HG03439 (cell line): Measurements from ENCODE around the gene UNG.

ENCODE experiments used
- ATAC-seq: cut with Tn5 transposase; IDR thresholded peaks from one replicate; pipeline ENCODE4 v1.9.1; 2021; ENCODE audit warnings: mild to moderate bottlenecking, moderate library complexity; ENCODE audit not compliant: unreplicated experiment

Gene UNG

GRCh38 chr12:109088818-109089217 lies 8.6 kb upstream of the UNG start:
- no peak for ATAC-seq

GRCh38 chr12:109089683-109090082 lies 7.7 kb upstream of the UNG start:
- ATAC-seq: no peak

GRCh38 chr12:109092497-109093021 lies 4.8 kb upstream of the UNG start:
- no peak for ATAC-seq

DNA sequence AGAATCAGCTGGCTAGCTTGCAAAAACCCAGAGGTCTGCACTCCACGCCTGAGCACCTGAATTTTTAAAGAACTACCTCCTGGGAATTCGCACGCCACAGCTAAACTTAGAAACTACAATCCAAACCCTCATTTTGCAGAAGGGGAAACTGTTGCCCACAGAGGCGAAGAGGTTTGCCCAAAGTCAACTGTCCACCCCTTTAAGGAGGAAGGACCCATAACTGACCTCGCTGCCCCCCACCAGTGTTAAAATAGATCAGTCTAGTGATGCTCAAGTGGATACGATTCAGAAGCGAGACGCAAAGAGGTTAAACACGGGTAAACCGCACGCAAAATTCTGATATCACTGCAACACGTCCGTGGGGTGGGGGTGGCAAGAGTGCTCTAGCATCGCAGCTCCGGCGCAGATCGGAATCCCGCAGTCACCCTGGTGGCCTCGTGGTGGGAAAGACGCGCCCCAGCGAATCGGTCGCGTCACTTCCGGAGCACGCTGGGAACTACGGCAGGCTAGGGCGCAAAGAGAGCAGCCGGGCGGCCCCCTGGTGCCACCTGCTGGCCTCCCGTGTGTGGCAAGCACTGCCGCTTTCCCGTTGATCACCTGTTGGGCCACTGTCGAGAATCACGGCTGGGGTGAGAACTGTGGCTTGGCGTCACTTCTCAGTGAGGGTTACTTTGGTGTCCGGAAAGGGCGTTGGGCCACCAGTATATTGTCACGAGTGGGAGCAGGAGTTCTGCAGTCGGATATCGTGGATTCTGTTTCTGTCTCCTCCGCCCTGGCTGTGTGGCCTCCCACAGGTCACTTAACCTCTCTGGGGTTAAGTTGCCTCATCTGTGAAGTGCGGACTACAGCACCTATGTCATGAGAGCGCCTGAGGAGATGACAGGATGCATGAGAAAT lies 4.1 kb upstream of the UNG start, which contains the start of gene ALKBH2:
Gene ALKBH2, minus strand, starts transcription at position 451 of the 897 bp plus-strand sequence. CDS start 686 bp downstream, outside the sequence.
- peak; percentile 62 for ATAC-seq

DNA sequence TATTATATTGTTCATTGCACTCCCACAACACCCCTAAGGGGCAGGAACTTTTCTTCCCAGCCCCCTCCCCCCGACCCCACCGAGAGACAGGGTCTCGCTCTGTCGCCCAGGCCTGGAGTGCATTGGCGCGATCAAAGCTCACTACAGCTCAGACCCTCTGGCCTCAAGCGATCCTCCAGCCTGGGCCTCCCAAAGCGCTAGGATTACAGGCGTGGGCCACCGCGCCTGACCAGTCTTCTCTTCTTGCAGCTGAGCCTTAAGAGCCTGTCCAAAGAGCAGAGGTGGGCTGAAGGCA lies 310 bp upstream of the UNG start:
- ATAC-seq: no peak

GRCh38 chr12:109098183-109098604 lies 797 bp downstream of the UNG start:
- peak; percentile 31 for ATAC-seq

DNA sequence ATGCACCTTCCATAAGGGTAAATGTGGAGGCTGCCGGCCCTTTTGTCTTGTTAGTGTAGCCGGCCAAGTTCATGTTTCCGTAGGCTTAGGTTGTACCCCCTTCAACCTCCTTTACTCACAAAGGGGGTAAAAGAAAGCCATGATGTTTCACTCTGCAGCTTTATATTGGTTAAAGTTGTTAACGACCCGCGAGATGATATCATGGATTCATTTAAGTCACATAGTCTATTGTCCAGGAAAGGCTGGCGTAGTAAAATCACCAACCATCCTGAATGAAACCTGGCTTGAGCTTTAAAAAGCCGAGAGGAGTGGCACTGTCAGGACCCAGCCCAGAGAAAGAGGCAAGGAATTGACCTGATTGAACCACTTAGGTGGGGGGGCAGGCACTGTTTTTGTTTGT lies 1.3 kb downstream of the UNG start:
- ATAC-seq: no peak

DNA sequence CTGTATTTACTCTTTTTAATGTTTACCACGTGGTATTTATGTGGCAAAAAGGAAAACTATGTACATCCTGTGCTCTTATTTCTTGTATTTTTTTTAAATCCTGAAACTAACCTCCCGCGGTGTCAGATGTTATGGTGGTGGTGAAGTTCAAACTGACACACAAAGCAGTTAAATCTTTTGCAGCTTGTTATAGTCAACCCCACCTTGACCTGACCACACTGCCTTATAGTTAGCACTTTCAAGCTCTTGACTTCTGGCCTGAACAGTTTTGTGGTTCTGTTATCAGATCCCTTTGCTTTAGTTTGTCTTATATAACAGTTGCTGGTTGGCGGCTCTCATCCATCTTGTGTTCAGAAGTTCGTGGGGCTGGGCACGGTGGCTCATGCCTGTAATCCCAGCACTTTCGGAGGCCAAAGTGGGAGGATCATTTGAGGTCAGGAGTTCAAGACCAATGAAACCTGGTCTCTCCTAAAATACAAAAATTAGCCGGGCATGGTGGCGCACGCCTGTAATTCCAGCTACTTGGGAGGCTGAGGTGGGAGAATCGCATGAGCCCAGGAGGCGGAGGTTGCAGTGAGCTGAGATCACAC lies 2.1 kb downstream of the UNG start:
- no peak for ATAC-seq

- ATAC-seq: no peak
Measured at GRCh38 chr12:109100741-109101140, 3.3 kb downstream of the UNG start.

- no peak for ATAC-seq
Measured at GRCh38 chr12:109102491-109102890, 5.1 kb downstream of the UNG start.

- no peak for ATAC-seq
Measured at GRCh38 chr12:109105176-109105575, 7.8 kb downstream of the UNG start.

GRCh38 chr12:109109746-109110350 lies 12.5 kb downstream of the UNG start:
- ATAC-seq: no peak

DNA sequence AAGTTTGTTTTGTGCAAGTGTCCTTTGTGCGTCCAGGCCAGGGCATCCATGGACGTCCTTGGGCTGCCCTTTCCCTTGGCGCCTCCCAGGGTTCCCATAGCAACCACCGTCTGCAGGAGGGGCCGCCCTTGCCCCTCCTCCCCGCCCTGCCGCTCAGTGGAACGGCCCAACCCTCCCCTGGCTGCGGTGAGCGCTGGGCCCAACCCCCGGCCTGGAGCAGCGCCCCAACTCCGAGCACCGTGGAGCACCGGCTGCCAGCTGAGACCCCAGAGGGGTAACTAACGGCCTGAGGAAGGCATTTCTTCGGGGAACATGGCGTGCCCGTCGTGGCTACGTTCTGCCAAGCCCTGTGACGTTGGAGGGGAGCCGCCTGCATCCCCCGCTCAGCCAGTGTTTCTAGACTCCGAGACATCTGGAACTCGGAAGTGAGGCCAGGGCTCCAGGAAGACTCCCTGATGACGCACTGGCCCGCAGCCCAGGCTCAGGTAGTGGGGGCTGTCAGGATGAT lies 13.6 kb downstream of the UNG start:
- no peak for ATAC-seq

GRCh38 chr12:109112720-109113465 lies 15.5 kb downstream of the UNG start:
- no peak for ATAC-seq

GRCh38 chr12:109113661-109114321 lies 16.4 kb downstream of the UNG start:
- ATAC-seq: no peak

- no peak for ATAC-seq
Measured at GRCh38 chr12:109114644-109115043, 17.2 kb downstream of the UNG start.

- ATAC-seq: no peak
Measured at GRCh38 chr12:109115404-109115757, 18.0 kb downstream of the UNG start.

DNA sequence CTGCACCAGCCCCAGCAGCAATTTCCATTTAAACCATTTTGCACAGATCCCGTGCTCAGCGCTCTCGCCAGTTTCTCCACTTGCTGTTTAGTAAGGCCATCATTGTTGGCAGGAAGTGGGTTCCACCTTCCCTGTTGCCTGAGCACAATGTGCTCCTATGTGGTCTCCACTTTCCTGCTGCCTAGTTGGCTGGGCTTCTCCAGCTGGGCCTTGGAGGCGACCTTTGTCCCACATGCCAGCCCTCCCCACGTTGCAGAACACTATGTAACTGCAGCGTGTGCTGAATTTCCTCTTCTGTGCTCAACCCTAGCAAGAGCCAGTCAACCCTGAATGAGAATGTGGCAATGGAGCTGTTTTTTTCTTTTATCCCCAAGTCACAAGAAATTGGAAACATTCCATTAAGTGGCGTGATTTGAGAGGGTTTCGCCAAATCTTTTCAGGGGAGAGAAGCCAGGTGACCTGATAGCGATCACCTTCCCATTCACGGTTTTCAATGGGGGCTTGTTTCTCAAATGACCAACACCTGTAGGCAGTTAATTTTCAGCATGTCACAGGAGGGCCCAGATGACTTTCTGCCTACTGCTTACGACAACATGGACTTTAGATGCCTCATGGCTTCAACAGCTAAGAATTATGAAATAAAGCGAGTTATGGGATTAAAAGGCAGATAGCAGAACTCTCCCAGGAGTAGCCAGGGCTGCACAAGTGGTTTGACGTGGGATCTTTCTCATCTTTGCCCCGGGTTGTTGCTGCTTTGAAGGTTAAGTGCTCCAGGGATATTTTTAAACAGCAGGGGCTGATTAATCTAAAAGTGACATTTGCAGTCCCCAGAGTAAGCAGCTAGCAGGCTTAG lies 18.6 kb downstream of the UNG start, which contains the start of gene ACACB:
Gene ACACB, plus strand, starts transcription at position 830 of the 853 bp plus-strand sequence. CDS start 22,819 bp downstream, outside the sequence.
- ATAC-seq: no peak

DNA sequence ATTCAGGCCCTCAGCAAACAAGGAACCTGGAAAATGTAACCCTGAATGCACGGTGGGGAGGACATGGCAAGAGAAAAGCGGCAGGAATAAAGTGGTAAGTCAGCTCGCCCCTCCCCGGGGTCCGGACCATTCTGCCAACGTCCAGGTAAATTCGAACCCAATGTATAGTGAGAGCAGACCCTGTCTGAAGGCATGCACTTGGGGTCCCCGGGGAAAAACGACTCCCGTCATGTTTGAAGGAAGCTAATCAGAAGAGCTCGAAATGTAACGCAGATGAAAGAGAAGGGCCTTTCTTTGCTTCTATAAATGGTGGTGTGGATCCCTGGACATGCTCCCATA lies 19.2 kb downstream of the UNG start:
- no peak for ATAC-seq
